ENCODE measurements around the gene MYRF.

DNA sequence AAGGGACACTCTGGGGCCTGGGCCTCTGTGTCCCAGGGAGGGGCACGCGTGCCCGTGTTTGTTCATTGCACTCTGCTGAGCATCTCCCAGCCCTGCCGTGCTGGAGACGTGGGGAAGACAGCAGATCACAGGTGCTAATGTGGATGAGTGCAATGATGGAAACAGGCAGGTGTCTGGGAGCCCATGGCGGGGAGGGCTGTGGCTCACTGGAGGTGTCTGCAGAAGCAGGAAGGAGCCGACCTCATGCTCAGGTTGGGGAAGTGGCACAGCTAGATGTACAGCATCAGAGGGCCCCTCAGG, 32.0 kb downstream of the MYRF start:
- TF ChIP-seq, protein P1, sequence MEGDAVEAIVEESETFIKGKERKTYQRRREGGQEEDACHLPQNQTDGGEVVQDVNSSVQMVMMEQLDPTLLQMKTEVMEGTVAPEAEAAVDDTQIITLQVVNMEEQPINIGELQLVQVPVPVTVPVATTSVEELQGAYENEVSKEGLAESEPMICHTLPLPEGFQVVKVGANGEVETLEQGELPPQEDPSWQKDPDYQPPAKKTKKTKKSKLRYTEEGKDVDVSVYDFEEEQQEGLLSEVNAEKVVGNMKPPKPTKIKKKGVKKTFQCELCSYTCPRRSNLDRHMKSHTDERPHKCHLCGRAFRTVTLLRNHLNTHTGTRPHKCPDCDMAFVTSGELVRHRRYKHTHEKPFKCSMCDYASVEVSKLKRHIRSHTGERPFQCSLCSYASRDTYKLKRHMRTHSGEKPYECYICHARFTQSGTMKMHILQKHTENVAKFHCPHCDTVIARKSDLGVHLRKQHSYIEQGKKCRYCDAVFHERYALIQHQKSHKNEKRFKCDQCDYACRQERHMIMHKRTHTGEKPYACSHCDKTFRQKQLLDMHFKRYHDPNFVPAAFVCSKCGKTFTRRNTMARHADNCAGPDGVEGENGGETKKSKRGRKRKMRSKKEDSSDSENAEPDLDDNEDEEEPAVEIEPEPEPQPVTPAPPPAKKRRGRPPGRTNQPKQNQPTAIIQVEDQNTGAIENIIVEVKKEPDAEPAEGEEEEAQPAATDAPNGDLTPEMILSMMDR (conservative IDR thresholded peaks at IDR 0.05): no peak
- no peak for TF ChIP-seq EZH2 (IDR thresholded peaks at IDR 0.05; ENCODE audit: low read depth)

Measured in PC-9 (cell line).